Panc1 (cell line): ENCODE results near the gene ATP2C1. TPM values are rescaled to one million over a fixed set of nuclear protein-coding genes. Genes with fewer than 3 reads are reported as not detected.

Experiments
- ATAC-seq: fragments of 200-7000 bp; cut with Tn5 transposase; 2 replicates; pipeline ENCODE4 v1.9.1; 2020; ENCODE audit warnings: mild to moderate bottlenecking, moderate library complexity
- BruUV-seq: library from RNA; stranded (reverse); fragments of 400-500 nt; replicated peaks from 2 replicates; lab custom pipeline; 2021; lab: Mats Ljungman, UMichigan
- CTCF ChIA-PET: fragments of 300-600 bp; sonication (Branson Sonifier 250); formaldehyde crosslinking; loops from one replicate; lab custom pipeline; 2022; ENCODE audit warnings: antibody characterized with exemption; lab: Charles Lee
- POLR2A ChIA-PET: fragments of 300-600 bp; sonication (Branson Sonifier 250); formaldehyde crosslinking; loops from one replicate; lab custom pipeline; 2022; ENCODE audit warnings: antibody characterized with exemption; lab: Charles Lee
- DNase-seq: peaks from one replicate; pipeline ENCODE4 v3.0.0-alpha.2; 2010; ENCODE audit warnings: low read depth, low spot score
- H3K27ac ChIP-seq: 2 replicates; pipeline ENCODE4 v1.5.1; 2011; ENCODE audit warnings: mild to moderate bottlenecking, low read length, inconsistent platforms
- H3K27me3 ChIP-seq: fragments of 200-500 bp; sonication (Bioruptor generic); 2 replicates; pipeline ENCODE4 v1.6.0; 2014; ENCODE audit warnings: low read length, inconsistent platforms; ENCODE audit not compliant: control insufficient read depth, insufficient read depth
- H3K36me3 ChIP-seq: fragments of 200-500 bp; sonication (Bioruptor generic); 2 replicates; pipeline ENCODE4 v1.5.1; 2014; ENCODE audit warnings: inconsistent platforms, mild to moderate bottlenecking, low read length, moderate library complexity; ENCODE audit not compliant: control insufficient read depth, insufficient read depth
- H3K4me1 ChIP-seq: 2 replicates; pipeline ENCODE4 v1.5.1; 2011; ENCODE audit warnings: inconsistent platforms, mild to moderate bottlenecking, low read length, moderate library complexity; ENCODE audit not compliant: control insufficient read depth, insufficient read depth
- H3K4me3 ChIP-seq, 2 experiments: 2 replicates each; pipeline ENCODE4 v1.5.1; 2011 to 2012; ENCODE audit warnings: low read depth in 2 of 2, low read length in 2 of 2, mild to moderate bottlenecking in 2 of 2, inconsistent platforms in 1 of 2, moderate library complexity in 1 of 2
- H3K9me3 ChIP-seq: fragments of 200-500 bp; sonication (Bioruptor generic); 2 replicates; pipeline ENCODE4 v1.5.1; 2014; ENCODE audit warnings: low read depth, mild to moderate bottlenecking, inconsistent platforms, low read length, moderate library complexity; ENCODE audit not compliant: control insufficient read depth, insufficient read depth
- POLR2AphosphoS5 ChIP-seq: IDR thresholded peaks from 2 replicates; pipeline ENCODE4 v1.6.1; 2012; ENCODE audit warnings: mild to moderate bottlenecking, low read depth, low read length, moderate library complexity
- SIN3A ChIP-seq: IDR thresholded peaks from 2 replicates; pipeline ENCODE4 v1.6.1; 2012; ENCODE audit warnings: low read depth, mild to moderate bottlenecking, low read length, moderate library complexity, borderline replicate concordance; ENCODE audit not compliant: insufficient read depth
- TCF7L2 ChIP-seq: IDR thresholded peaks from 2 replicates; pipeline ENCODE4 v1.6.1; 2011; ENCODE audit warnings: mild to moderate bottlenecking, low read depth, low read length, inconsistent platforms
- in situ Hi-C: cut with HindIII; loops from 2 replicates; pipeline ENCODE4 v1.10.0; 2016; ENCODE audit warnings: low sequenced_read_pairs, low pct_unique_long_range_greater_than_20kb
- intact Hi-C: fragments of 100-400 bp; cut with micrococcal nuclease; formaldehyde crosslinking; loops from one replicate; pipeline ENCODE4 v1.10.0; 2022; ENCODE audit not compliant: unreplicated experiment
- total RNA-seq: library from RNA; stranded (reverse); gene quantifications from one replicate; pipeline ENCODE4 v1.2.1, GENCODE V29; 2021; ENCODE audit not compliant: unreplicated experiment
- TF ChIP-seq, protein P1 (sequence below), 2 experiments: IDR thresholded peaks; 2 replicates each; pipeline ENCODE4 v1.6.1; 2011 to 2012; ENCODE audit warnings: low read depth in 2 of 2, control low read depth in 1 of 2, low read length in 1 of 2, mild to moderate bottlenecking in 1 of 2, moderate library complexity in 1 of 2; ENCODE audit not compliant: insufficient read depth in 1 of 2
- TF ChIP-seq, protein P2 (sequence below): fragments of 450-650 bp; IDR thresholded peaks from 2 replicates; pipeline ENCODE4 v1.5.1; 2017; ENCODE audit warnings: mild to moderate bottlenecking

The ATP2C1 gene
- total RNA-seq, 1 experiment from 2014 or later: 101 TPM

DNA sequence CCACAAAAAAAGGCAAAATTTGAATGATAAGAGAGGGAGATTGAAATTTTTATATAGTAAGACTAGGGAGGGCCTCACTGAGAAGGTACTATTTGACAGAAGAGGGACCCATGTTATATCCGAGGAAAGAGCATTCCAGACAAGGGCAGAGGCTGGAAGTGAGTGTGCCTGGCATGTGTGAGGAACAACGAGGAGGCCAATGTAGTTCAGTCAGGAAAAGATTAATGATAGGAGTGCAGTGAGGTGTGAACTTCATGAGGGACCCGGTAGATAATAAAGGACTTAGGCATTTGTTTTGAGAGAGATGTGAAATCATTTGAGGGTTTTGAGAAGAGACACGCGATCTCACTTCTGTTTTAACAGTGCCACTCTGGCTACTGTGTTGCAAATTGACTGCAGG, 96.4 kb downstream of the ATP2C1 start:
- no peak for DNase-seq
- CTCF ChIA-PET: no interaction called here
- no peaks in the 10 kb centered on the region for H3K27me3 ChIP-seq
- intact Hi-C loops (no loop called here), in situ Hi-C loops (no loop called here)
- no peak for TF ChIP-seq SIN3A
- no peak for TF ChIP-seq POLR2AphosphoS5
- TF ChIP-seq, protein P1, sequence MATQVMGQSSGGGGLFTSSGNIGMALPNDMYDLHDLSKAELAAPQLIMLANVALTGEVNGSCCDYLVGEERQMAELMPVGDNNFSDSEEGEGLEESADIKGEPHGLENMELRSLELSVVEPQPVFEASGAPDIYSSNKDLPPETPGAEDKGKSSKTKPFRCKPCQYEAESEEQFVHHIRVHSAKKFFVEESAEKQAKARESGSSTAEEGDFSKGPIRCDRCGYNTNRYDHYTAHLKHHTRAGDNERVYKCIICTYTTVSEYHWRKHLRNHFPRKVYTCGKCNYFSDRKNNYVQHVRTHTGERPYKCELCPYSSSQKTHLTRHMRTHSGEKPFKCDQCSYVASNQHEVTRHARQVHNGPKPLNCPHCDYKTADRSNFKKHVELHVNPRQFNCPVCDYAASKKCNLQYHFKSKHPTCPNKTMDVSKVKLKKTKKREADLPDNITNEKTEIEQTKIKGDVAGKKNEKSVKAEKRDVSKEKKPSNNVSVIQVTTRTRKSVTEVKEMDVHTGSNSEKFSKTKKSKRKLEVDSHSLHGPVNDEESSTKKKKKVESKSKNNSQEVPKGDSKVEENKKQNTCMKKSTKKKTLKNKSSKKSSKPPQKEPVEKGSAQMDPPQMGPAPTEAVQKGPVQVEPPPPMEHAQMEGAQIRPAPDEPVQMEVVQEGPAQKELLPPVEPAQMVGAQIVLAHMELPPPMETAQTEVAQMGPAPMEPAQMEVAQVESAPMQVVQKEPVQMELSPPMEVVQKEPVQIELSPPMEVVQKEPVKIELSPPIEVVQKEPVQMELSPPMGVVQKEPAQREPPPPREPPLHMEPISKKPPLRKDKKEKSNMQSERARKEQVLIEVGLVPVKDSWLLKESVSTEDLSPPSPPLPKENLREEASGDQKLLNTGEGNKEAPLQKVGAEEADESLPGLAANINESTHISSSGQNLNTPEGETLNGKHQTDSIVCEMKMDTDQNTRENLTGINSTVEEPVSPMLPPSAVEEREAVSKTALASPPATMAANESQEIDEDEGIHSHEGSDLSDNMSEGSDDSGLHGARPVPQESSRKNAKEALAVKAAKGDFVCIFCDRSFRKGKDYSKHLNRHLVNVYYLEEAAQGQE (IDR thresholded peaks at IDR 0.05; ENCODE audit: insufficient read depth in 1 of 2, low read depth in 2 of 2, low read length in 1 of 2): no peak
- no peak for TF ChIP-seq TCF7L2
- TF ChIP-seq, protein P2, sequence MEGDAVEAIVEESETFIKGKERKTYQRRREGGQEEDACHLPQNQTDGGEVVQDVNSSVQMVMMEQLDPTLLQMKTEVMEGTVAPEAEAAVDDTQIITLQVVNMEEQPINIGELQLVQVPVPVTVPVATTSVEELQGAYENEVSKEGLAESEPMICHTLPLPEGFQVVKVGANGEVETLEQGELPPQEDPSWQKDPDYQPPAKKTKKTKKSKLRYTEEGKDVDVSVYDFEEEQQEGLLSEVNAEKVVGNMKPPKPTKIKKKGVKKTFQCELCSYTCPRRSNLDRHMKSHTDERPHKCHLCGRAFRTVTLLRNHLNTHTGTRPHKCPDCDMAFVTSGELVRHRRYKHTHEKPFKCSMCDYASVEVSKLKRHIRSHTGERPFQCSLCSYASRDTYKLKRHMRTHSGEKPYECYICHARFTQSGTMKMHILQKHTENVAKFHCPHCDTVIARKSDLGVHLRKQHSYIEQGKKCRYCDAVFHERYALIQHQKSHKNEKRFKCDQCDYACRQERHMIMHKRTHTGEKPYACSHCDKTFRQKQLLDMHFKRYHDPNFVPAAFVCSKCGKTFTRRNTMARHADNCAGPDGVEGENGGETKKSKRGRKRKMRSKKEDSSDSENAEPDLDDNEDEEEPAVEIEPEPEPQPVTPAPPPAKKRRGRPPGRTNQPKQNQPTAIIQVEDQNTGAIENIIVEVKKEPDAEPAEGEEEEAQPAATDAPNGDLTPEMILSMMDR: no peak
- H3K9me3 ChIP-seq: no peaks in the 10 kb centered on the region
- no peaks in the 10 kb centered on the region; the same call in 1 of the 2 replicates for H3K36me3 ChIP-seq
- H3K4me3 ChIP-seq: no peak overlapping the region
- H3K27ac ChIP-seq: no peak overlapping the region
- no peak for ATAC-seq
- no peaks in the 10 kb centered on the region for H3K4me1 ChIP-seq
- no TSS peak for BruUV-seq
- POLR2A ChIA-PET: no interaction called here

GRCh38 chr3:130991126-130991525, 97.2 kb downstream of the ATP2C1 start:
- ChIA-PET POLR2A (interaction anchor here (0.6 kb wide), 1 partner anchor 1416 kb away, joined by 4 read pairs; no protein-coding TSS in a partner anchor), CTCF (no interaction called here)
- DNase-seq: no peak
- H3K36me3 ChIP-seq: peaks cover 3% of the 10 kb centered on the region; the same call in 1 of the 2 replicates
- in situ Hi-C loops (no loop called here), intact Hi-C loops (no loop called here)
- no peak overlapping the region for H3K4me3 ChIP-seq
- H3K4me1 ChIP-seq: no peaks in the 10 kb centered on the region
- no peak for ATAC-seq
- no peaks in the 10 kb centered on the region for H3K27me3 ChIP-seq
- H3K9me3 ChIP-seq: no peaks in the 10 kb centered on the region
- TF ChIP-seq TCF7L2 (no peak), SIN3A (no peak), POLR2AphosphoS5 (no peak)
- TF ChIP-seq, protein P1 (IDR thresholded peaks at IDR 0.05; ENCODE audit: insufficient read depth in 1 of 2, low read depth in 2 of 2, low read length in 1 of 2): no peak
- TF ChIP-seq, protein P2: no peak
- no peak overlapping the region for H3K27ac ChIP-seq
- BruUV-seq: no TSS peak
